A549 treated with ZK216348 at 1 μM for 4 hours (cell line): Measurements from ENCODE around the gene NEURL2. TPM values are rescaled to one million over a fixed set of nuclear protein-coding genes. Genes with fewer than 3 reads are reported as not detected.

Experiments used
- total RNA-seq: library from RNA; stranded (reverse); fragments of 200-300 nt; extraction: Qiagen RNA extraction; gene quantifications from 5 replicates; pipeline ENCODE4 v1.2.3, GENCODE V29; 2022; ENCODE audit warnings: low read depth

The NEURL2 gene, protein sequence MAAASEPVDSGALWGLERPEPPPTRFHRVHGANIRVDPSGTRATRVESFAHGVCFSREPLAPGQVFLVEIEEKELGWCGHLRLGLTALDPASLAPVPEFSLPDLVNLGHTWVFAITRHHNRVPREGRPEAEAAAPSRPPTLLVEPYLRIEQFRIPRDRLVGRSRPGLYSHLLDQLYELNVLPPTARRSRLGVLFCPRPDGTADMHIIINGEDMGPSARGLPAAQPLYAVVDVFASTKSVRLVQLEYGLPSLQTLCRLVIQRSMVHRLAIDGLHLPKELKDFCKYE
- 0.79 to 1.5 TPM (median 0.94 TPM) in 5 replicates for total RNA-seq

DNA sequence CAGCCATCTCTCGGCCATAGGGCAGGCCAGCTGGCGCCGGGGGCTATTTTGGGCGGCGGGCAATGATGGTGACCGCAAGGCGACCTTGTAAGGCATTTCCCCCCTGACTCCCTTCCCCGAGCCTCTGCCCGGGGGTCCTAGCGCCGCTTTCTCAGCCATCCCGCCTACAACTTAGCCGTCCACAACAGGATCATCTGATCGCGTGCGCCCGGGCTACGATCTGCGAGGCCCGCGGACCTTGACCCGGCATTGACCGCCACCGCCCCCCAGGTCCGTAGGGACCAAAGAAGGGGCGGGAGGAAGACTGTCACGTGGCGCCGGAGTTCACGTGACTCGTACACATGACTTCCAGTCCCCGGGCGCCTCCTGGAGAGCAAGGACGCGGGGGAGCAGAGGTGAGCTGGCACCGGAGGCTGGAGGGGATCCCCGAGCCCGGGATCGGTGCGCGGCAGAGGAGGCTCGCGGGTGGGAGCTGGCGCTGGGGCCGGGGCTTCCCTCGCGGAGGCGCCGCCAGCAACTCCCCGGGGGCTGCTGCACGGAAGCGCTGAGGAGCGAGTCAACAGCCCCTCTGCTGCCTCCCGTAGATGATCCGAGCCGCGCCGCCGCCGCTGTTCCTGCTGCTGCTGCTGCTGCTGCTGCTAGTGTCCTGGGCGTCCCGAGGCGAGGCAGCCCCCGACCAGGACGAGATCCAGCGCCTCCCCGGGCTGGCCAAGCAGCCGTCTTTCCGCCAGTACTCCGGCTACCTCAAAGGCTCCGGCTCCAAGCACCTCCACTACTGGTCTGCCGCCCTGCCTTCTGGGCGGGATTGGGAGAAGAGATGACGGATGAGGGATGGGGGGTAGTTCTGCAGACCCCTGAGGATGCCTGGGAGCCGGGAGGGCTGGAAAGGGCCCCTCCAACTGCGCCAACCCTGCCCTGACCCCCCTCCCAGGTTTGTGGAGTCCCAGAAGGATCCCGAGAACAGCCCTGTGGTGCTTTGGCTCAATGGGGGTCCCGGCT lies at the start of gene NEURL2, which contains the start of gene CTSA:
NEURL2 (minus strand) TSS at position 224 of the 999 bp plus-strand sequence; CDS start at position 7, 217 bp downstream.
CTSA (plus strand) TSS at position 351 of the 999 bp plus-strand sequence; CDS start at position 585, 234 bp downstream.

DNA sequence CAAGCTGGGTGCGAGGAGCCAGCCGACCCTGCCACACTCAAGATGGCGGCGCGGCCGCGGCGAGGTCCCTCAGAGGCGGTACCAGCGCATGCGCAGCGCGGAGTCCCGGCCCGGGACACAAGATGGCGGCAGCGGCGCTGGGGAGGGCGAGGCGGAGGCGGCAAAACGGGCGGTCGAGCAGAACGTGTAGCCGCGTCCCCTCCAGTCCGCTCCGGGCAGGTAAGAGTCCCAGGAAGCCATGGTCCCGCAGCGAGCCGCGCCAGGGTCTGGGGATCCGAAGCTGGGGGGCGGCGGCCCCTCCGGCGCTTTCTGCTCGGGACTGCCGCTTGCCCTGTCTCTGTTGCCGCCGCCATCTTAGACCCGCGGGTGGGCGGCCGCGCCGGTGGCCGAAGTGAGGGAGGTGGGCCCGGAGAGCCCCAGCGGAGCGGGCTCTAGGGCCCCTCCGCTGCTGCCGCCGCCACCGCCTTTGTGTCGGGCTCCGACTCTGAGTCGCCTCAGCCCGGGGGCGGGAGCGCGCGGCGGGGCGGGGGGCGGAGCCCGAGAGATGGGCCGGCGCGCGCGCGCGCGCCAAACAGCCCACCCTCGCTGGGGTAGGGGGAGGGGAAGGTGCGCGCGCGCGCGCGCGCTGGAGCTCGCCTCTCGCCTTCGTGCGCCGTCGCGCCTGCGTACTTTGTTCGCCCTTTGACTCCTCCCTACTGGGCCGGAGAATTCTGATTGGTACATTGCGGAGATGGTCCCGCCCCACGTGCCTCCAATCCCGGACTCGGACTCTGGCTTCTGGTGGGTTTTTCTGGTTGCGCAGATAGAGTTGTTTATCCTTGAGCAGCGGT lies 43.8 kb upstream of the NEURL2 start, which contains the start of gene PCIF1:
PCIF1 (plus strand) TSS at position 98 of the 830 bp plus-strand sequence. CDS start 4,317 bp downstream, outside the sequence.

DNA sequence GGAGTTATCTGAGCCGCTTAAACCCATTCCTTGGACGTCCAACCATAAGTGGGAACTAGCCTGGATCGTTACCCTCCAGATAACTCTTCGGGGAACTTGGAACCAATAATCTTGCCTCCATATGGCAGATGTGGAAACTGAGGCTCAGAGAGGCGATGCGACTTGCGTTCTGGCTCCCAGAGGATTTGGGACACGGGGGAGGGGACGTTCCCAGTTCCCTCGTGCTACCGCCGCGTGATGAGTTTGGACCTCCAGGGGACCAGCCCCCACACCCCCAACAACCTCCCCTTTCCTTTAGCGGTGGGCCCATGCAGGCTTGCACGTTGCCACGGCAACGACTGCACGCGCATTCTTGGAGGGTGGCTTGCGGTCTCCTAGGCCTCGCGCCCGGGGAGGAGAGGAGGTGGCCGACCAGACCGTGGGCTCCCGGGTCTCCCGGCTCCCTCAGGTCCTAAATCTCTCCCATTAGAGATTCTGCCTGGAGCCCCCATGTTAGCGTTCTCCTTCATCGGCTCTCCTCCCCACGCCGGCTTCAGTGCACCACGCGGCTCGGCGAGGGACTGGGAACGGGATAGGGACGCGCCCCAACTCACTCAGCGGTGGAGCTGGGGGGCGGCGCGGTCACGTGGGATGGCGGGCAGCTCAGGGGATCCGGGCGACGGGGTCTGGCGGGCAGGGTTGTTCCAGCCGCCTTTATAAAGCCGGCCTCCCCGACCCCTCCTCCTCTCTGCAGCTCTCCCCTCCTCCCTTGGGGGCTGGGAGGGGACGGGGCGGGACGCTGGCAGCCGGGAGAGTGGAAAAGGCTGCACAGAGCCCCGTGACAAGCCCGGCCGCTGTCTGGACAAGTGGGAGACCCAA lies 20.7 kb upstream of the NEURL2 start, which contains the start of gene PLTP:
PLTP (minus strand) TSS at position 670 of the 858 bp plus-strand sequence. CDS start 703 bp downstream, outside the sequence.

DNA sequence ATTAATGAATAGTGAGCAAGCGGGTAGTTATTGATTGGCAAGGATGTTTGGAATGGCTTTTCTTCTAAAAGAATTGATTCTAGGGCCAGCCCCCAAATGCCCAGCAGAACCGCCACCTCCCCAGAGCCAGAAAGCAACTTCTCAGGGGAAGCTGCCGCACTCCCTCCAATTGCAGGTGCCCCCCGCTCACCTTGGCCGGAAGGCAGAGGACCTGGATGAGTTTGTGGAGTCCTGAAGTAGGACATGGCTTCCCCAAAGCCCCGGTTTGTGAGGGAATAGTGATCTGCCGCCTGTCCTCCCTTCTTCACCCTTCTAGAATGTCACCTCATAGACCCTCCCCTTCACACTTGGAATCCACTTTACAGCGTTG lies 3.7 kb downstream of the NEURL2 start, which contains the start of gene SPATA25:
SPATA25 (minus strand) TSS at position 277 of the 370 bp plus-strand sequence; CDS start at position 245, 32 bp downstream.

DNA sequence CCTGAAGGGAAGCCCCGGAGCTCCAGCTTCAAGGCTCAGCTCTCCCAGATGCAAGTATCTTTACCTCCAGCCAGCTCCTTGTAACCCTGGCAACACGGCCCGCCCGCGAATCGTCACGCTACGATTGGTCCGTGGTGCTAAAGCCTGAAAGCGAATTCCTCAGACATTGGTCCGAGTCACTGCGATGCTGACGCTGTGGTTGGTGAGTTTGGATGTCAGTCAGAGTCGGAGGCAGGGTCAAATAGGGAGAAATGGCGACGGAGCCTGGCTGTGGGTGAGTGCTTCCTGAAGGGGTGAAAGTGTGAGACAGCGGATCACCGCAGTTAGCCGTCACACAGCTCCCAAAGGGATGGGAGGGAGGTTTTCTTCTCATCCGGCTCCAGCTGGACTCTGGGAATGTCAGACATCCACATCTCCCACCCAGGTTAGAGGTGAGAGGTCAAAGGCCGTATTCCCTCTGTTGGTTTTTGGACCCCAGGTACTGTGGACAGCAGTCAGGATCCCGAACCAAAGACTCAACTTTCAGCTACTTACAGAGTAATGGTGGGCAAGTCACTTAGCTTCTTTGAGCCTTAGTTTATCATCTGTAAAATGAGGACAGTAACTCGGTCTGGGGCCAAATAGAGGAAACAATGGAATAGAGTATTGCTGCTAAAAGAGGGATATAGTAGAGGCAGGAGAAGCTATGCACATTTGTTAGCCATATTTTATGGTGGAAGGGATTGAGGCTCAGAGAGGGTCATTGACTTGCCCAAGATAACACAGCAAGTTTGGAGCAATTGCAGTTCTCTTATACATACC lies 9.8 kb downstream of the NEURL2 start, which contains the start of gene ZSWIM1:
ZSWIM1 (plus strand) TSS at position 240 of the 801 bp plus-strand sequence. CDS start 1,366 bp downstream, outside the sequence.

DNA sequence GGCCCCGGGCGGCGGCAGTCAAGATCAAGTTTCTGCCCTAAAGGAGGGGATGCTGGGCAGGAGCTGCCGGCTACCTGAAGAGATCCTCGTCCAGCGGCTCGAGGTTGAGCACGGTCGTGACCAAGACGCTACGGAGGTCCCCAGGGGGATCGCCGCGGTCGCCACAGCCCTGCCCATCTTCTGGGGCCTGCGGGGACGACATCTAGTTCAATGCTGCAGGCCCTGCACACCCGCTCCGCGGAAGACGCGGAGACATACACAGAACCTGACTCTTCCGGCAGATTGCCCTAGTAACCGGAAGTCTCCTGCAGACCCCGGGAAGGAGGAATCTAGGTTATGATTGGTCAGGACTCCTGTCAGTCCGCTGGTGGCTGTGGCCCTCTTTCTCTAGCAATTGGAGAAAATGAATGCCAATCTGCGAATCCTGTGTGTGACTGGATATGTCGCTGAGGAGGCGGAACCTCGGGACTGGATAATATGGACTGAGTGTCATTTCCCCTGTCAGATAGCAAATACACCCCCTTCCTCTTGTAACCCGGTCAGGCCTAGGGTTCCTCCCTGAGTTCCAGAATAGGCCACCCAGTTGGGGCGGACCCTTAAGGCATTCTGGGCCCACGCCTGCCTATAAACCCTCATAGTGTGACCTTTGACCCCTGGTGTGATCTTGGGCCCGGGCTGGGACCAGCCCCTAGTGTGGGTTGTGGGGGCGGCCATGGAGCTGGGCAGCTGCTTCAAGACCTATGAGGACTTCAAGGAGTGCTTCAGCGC lies 33.7 kb downstream of the NEURL2 start, which contains the start of the genes ACOT8 and ZSWIM3:
ACOT8 (minus strand) TSS at position 279 of the 768 bp plus-strand sequence; CDS start at position 202, 77 bp downstream.
ZSWIM3 (plus strand) TSS at position 501 of the 768 bp plus-strand sequence; CDS start at position 713, 212 bp downstream.

Other genes starting within 250 kb of the NEURL2 start
- gene WFDC11, start 221.0 kb downstream of the NEURL2 start, total RNA-seq: not detected in 5 replicates
- not detected in 5 replicates for gene WFDC13, start 189.2 kb downstream of the NEURL2 start, total RNA-seq
- not detected in 5 replicates for gene WFDC10B, start 186.2 kb downstream of the NEURL2 start, total RNA-seq
- not detected in 5 replicates for gene SPINT4, start 168.9 kb downstream of the NEURL2 start, total RNA-seq
- gene WFDC3, start 99.3 kb downstream of the NEURL2 start, total RNA-seq: not detected in 5 replicates
- gene DNTTIP1, start 99.3 kb downstream of the NEURL2 start, total RNA-seq: 33.0 to 35.3 TPM (median 35.0 TPM) in 5 replicates
- gene UBE2C, start 78.6 kb downstream of the NEURL2 start, total RNA-seq: 213 to 281 TPM (median 233 TPM) in 5 replicates
- not detected in 5 replicates for gene TNNC2, start 63.9 kb downstream of the NEURL2 start, total RNA-seq
- 6.9 to 12.6 TPM (median 11.5 TPM) in 5 replicates for gene SNX21, start 57.4 kb downstream of the NEURL2 start, total RNA-seq
- gene ACOT8, start 33.8 kb downstream of the NEURL2 start, total RNA-seq: 11.6 to 22.7 TPM (median 19.3 TPM) in 5 replicates
- gene ZSWIM3, start 33.6 kb downstream of the NEURL2 start, total RNA-seq: 1.4 to 1.9 TPM (median 1.7 TPM) in 5 replicates
- 4.5 to 6.4 TPM (median 5.2 TPM) in 5 replicates for gene ZSWIM1, start 10.0 kb downstream of the NEURL2 start, total RNA-seq
- 0.39 to 0.89 TPM (median 0.85 TPM) in 4 of 5 replicates, not detected in the other for gene SPATA25, start 3.6 kb downstream of the NEURL2 start, total RNA-seq
- 80.5 to 129 TPM (median 114 TPM) in 5 replicates for gene CTSA, start 127 bp upstream of the NEURL2 start, total RNA-seq
- 1.3 to 2.2 TPM (median 1.5 TPM) in 5 replicates for gene PLTP, start 20.9 kb upstream of the NEURL2 start, total RNA-seq
- gene PCIF1, start 43.5 kb upstream of the NEURL2 start, total RNA-seq: 19.8 to 36.7 TPM (median 33.6 TPM) in 5 replicates
- 6.3 to 10.5 TPM (median 9.8 TPM) in 5 replicates for gene ZNF335, start 81.0 kb upstream of the NEURL2 start, total RNA-seq
- gene MMP9, start 117.7 kb upstream of the NEURL2 start, total RNA-seq: 0.22 to 0.81 TPM (median 0.60 TPM) in 5 replicates
- gene SLC12A5, start 138.0 kb upstream of the NEURL2 start, total RNA-seq: 12.2 to 17.7 TPM (median 14.1 TPM) in 5 replicates
- 18.2 to 26.8 TPM (median 22.7 TPM) in 5 replicates for gene NCOA5, start 198.8 kb upstream of the NEURL2 start, total RNA-seq
- gene CD40, start 227.1 kb upstream of the NEURL2 start, total RNA-seq: 2.7 to 4.9 TPM (median 4.1 TPM) in 5 replicates